Sigmoid colon (tissue), 4 donors: ENCODE results near the gene ZBTB5.

Source experiments
- CTCF ChIP-seq, 4 experiments: fragments of 450-650 bp in 3 of 4; fragments of 200-600 bp in 1 of 4; IDR thresholded peaks; one replicate each; pipeline ENCODE4 v1.5.1; 2016 to 2019; ENCODE audit warnings: antibody characterized with exemption in 4 of 4, mild to moderate bottlenecking in 3 of 4, moderate library complexity in 2 of 4
- EP300 ChIP-seq, 4 donors: sonication (generic); formaldehyde crosslinking; IDR thresholded peaks; one replicate each; pipeline ENCODE4 v1.6.1; 2017; ENCODE audit warnings: antibody characterized with exemption in 4 of 4

GRCh38 chr9:37420271-37421215 is 44.7 kb downstream of the ZBTB5 start:
- TF ChIP-seq CTCF (IDR thresholded peaks at IDR 0.05) (no peak), EP300 (IDR thresholded peaks at IDR 0.05) (no peak)
